ENCODE data around the gene LRFN3. TPM values are rescaled to one million over a fixed set of nuclear protein-coding genes. Genes with fewer than 3 reads are reported as not detected.
A peak's percentile ranks its signal among the peaks of the same experiment; 100 is the strongest.

The LRFN3 gene
- total and polyA plus RNA-seq, 2 of the 13 experiments (the other 11 are each of a cell fraction or from before 2014, with no cell fraction given): 0.74 to 1.6 TPM

DNA sequence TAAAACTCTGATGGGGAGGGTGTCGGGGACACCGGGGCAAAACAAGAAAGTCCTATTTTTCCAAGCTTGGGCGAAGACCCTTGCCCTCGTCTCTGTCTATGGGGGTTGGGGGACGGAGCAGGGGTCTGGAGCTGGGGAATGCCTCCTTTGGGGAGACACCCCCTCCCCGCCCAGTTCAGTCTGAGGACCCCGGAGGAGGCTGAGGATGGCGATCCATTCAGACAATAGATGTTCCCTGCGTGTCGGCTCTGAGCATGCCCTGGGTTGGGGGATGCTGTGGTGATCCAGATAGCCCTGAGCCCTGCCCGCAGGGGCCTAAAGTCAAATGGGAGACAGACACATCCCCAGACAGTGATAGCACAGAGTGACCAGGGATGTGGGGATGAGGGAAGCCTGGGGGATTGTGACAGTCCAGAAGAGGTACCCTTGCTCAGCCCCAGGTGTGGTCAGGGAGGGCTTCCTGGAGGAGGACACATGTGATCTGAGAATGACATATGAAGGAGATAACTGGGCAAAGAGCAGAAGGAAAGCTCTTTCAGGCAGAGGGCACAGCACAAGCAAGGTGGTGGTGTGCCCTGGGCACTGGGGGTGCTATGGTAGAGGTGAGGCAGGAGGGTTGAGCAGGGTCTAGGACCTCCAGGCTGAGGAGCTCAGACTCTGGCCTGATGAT is 9.1 kb downstream of the LRFN3 start:
- 90% methylated on average over 9 of the region's 11 CpGs for WGBS (ENCODE audit: low lambda C conversion rate)
- Histone ChIP-seq H3K4me1 (ENCODE audit: insufficient read depth, low read length) (peaks cover 9% of the 10 kb centered on the region), H3K9me3 (ENCODE audit: low read length) (no peaks in the 10 kb centered on the region), H2AFZ (ENCODE audit: low read length) (no peak overlapping the region), H3K9ac (ENCODE audit: insufficient read depth, low read depth, low read length) (no peak overlapping the region), H3K27ac (ENCODE audit: extremely low read length, insufficient read depth, low read length) (no peak overlapping the region), H4K20me1 (ENCODE audit: insufficient read depth, low read length) (no peaks in the 10 kb centered on the region), H3K4me3 (replicated peaks in 1 of 3; ENCODE audit: insufficient read depth in 1 of 3, low read depth in 2 of 3, low read length in 3 of 3) (no peak overlapping the region), H3K27me3 (ENCODE audit: control insufficient read depth in 1 of 2, insufficient read depth in 2 of 2, low read length in 2 of 2) (no peaks in the 10 kb centered on the region), H3K4me2 (ENCODE audit: low read depth, low read length) (no peak overlapping the region), H3K36me3 (replicated peaks in 1 of 2; ENCODE audit: control insufficient read depth in 1 of 2, insufficient read depth in 2 of 2, low read length in 2 of 2) (no peaks in the 10 kb centered on the region; a peak in 1 of 5 replicates), H3K79me2 (ENCODE audit: insufficient read depth, low read length) (no peaks in the 10 kb centered on the region)
- in situ Hi-C loops (cut with HindIII; ENCODE audit: extremely low pct_ligation_motif_present, low pct_unique_long_range_greater_than_20kb) (no loop called here), intact Hi-C loops (cut with micrococcal nuclease; ENCODE audit: unreplicated experiment) (no loop called here)
- ATAC-seq (no peak), FAIRE-seq (no peak), DNase-seq (ENCODE audit: low spot score) (no peak)
- no TSS peak for BruUV-seq (replicated peaks)
- ChIA-PET POLR2A (interaction anchor here (1.5 kb wide), 1 partner anchor 14 kb away, joined by 3 read pairs; no protein-coding TSS in a partner anchor), CTCF (ENCODE audit: low intra/inter-chr PET ratio, low total read pairs) (no interaction called here)
- TF ChIP-seq ZNF672 (CRISPR knock-in tag; IDR thresholded peaks at IDR 0.05) (no peak), ZNF614 (CRISPR knock-in tag; IDR thresholded peaks at IDR 0.05; ENCODE audit: borderline replicate concordance) (no peak), ZFP36 (IDR thresholded peaks at IDR 0.05; ENCODE audit: borderline replicate concordance, low read depth, low read length, partially characterized antibody) (peak; percentile 40)

DNA sequence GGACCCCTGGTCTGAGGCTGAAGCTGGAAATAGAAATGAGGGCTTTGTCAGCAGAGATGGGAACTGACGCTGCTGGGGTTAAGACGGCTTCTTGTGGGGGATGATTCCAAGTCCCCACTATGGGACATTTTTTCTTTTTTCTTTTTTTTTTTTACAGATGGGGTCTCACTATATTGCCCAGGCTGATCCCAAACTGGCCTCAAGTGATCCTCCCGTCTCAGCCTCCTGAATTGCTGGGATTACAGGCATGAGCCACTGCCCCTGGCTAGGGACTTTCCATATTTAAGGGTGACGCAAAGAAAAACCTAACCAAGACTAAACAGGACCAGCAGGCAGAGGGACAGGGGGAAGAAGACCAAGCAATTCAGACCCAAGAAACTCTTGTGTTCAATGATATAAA is 10.0 kb downstream of the LRFN3 start:
- Histone ChIP-seq H3K4me2 (ENCODE audit: low read depth, low read length) (no peak overlapping the region), H3K27ac (ENCODE audit: extremely low read length, insufficient read depth, low read length) (no peak overlapping the region), H3K27me3 (ENCODE audit: control insufficient read depth in 1 of 2, insufficient read depth in 2 of 2, low read length in 2 of 2) (no peaks in the 10 kb centered on the region), H2AFZ (ENCODE audit: low read length) (no peak overlapping the region), H3K9me3 (ENCODE audit: low read length) (no peaks in the 10 kb centered on the region), H3K4me3 (replicated peaks in 1 of 3; ENCODE audit: insufficient read depth in 1 of 3, low read depth in 2 of 3, low read length in 3 of 3) (no peak overlapping the region), H4K20me1 (ENCODE audit: insufficient read depth, low read length) (no peaks in the 10 kb centered on the region), H3K36me3 (replicated peaks in 1 of 2; ENCODE audit: control insufficient read depth in 1 of 2, insufficient read depth in 2 of 2, low read length in 2 of 2) (no peaks in the 10 kb centered on the region), H3K9ac (ENCODE audit: insufficient read depth, low read depth, low read length) (no peak overlapping the region), H3K79me2 (ENCODE audit: insufficient read depth, low read length) (no peaks in the 10 kb centered on the region), H3K4me1 (ENCODE audit: insufficient read depth, low read length) (peaks cover 9% of the 10 kb centered on the region)
- DNase-seq (ENCODE audit: low spot score) (no peak), ATAC-seq (no peak), FAIRE-seq (no peak)
- TSS peak; percentile 46 for BruUV-seq (replicated peaks)
- TF ChIP-seq ZNF121 (CRISPR knock-in tag; IDR thresholded peaks at IDR 0.05) (0 out of 2 replicates have a peak, but pooled peaks have one; percentile 15), ZFYVE20 (CRISPR knock-in tag; IDR thresholded peaks at IDR 0.05; ENCODE audit: borderline replicate concordance, low read depth) (no peak)
- CTCF ChIA-PET (ENCODE audit: low intra/inter-chr PET ratio, low total read pairs): no interaction called here
- intact Hi-C loops (cut with micrococcal nuclease; ENCODE audit: unreplicated experiment): no loop called here
- 83% methylated on average over 4 of the region's 4 CpGs for WGBS (ENCODE audit: low lambda C conversion rate)
- in situ Hi-C loops (cut with HindIII; ENCODE audit: extremely low pct_ligation_motif_present, low pct_unique_long_range_greater_than_20kb): no loop called here
- POLR2A ChIA-PET: no interaction called here

All from HepG2 (cell line).